ENCODE data around the gene AOC1.
"Not testable (repeated sequence)": the region's sequence is repeated elsewhere in the genome, so short reads cannot be mapped to it uniquely, and the experiment has no call there.

AOC1 gene

GRCh38 chr7:150852371-150852905 lies at the start of gene AOC1:
Gene AOC1 (plus strand): TSS chr7:150852517. CDS start chr7:150856471, 3,954 bp downstream.
- no peak for DNase-seq (ENCODE audit: low read depth)

- no peak for DNase-seq (ENCODE audit: low read depth)
These were observed 49.0 kb upstream of the AOC1 start for GRCh38 chr7:150803161-150803860.

GRCh38 chr7:150804802-150805201 lies 47.5 kb upstream of the AOC1 start:
- no peak for DNase-seq (ENCODE audit: low read depth)

GRCh38 chr7:150805864-150806263 lies 46.5 kb upstream of the AOC1 start:
- no peak for DNase-seq (ENCODE audit: low read depth)

- no peak for DNase-seq (ENCODE audit: low read depth)
These were observed 45.9 kb upstream of the AOC1 start for GRCh38 chr7:150806454-150806853.

GRCh38 chr7:150806863-150807262 lies 45.5 kb upstream of the AOC1 start:
- DNase-seq (ENCODE audit: low read depth), result no peak

- DNase-seq (ENCODE audit: low read depth), result not testable (repeated sequence)
These were observed 44.5 kb upstream of the AOC1 start for GRCh38 chr7:150807616-150808438.

- DNase-seq (ENCODE audit: low read depth), result no peak
These were observed 37.9 kb upstream of the AOC1 start for GRCh38 chr7:150814328-150815001.

GRCh38 chr7:150818971-150819370 lies 33.3 kb upstream of the AOC1 start:
- DNase-seq (ENCODE audit: low read depth), result no peak

- DNase-seq (ENCODE audit: low read depth), result no peak
These were observed 32.2 kb upstream of the AOC1 start for GRCh38 chr7:150820148-150820547.

- no peak for DNase-seq (ENCODE audit: low read depth)
These were observed 31.6 kb upstream of the AOC1 start for GRCh38 chr7:150820578-150821198.

GRCh38 chr7:150823043-150823442 lies 29.3 kb upstream of the AOC1 start:
- no peak for DNase-seq (ENCODE audit: low read depth)

GRCh38 chr7:150823484-150824126 lies 28.7 kb upstream of the AOC1 start:
- DNase-seq (ENCODE audit: low read depth), result no peak

GRCh38 chr7:150824379-150825177 lies 27.7 kb upstream of the AOC1 start:
- no peak for DNase-seq (ENCODE audit: low read depth)

GRCh38 chr7:150826061-150826849 lies 26.1 kb upstream of the AOC1 start:
- DNase-seq (ENCODE audit: low read depth), result no peak

GRCh38 chr7:150828384-150828783 lies 23.9 kb upstream of the AOC1 start:
- DNase-seq (ENCODE audit: low read depth), result no peak

- DNase-seq (ENCODE audit: low read depth), result no peak
These were observed 22.9 kb upstream of the AOC1 start for GRCh38 chr7:150829426-150829825.

- no peak for DNase-seq (ENCODE audit: low read depth)
These were observed 21.4 kb upstream of the AOC1 start for GRCh38 chr7:150830937-150831336.

- DNase-seq (ENCODE audit: low read depth), result no peak
These were observed 20.5 kb upstream of the AOC1 start for GRCh38 chr7:150831851-150832250.

GRCh38 chr7:150835019-150835418 lies 17.3 kb upstream of the AOC1 start:
- DNase-seq (ENCODE audit: low read depth), result no peak
